OCI-LY7 (cell line): ENCODE results near the gene CDC42BPA. TPM values are rescaled to one million over a fixed set of nuclear protein-coding genes. Genes with fewer than 3 reads are reported as not detected.

Experiments used
- BruUV-seq: library from RNA; stranded (reverse); fragments of 400-500 nt; replicated peaks from 2 replicates; lab custom pipeline; 2021; lab: Mats Ljungman, UMichigan
- CTCF ChIA-PET: fragments of 300-600 bp; sonication (Branson Sonifier 250); formaldehyde crosslinking; loops from one replicate; lab custom pipeline; 2022; ENCODE audit warnings: antibody characterized with exemption; ENCODE audit not compliant: unreplicated experiment; lab: Charles Lee
- POLR2A ChIA-PET: fragments of 300-600 bp; sonication (Branson Sonifier 250); formaldehyde crosslinking; loops from one replicate; lab custom pipeline; 2022; ENCODE audit warnings: antibody characterized with exemption; lab: Charles Lee
- DNase-seq: peaks from one replicate; pipeline ENCODE4 v3.0.0-alpha.2; 2015; ENCODE audit warnings: low spot score
- H2AFZ ChIP-seq: fragments of 200-600 bp; sonication (generic), shearing (Covaris generic); 2 replicates; pipeline ENCODE4 v1.6.1; 2014; ENCODE audit warnings: mild to moderate bottlenecking, antibody characterized with exemption, low read length, moderate library complexity
- H3K27ac ChIP-seq: fragments of 200-600 bp; sonication (generic); 2 replicates; pipeline ENCODE4 v1.5.1; 2014; ENCODE audit warnings: mixed run types, low read depth, mild to moderate bottlenecking, moderate library complexity, low read length, inconsistent platforms; ENCODE audit not compliant: poor library complexity, severe bottlenecking
- H3K36me3 ChIP-seq: fragments of 200-600 bp; sonication (generic); 2 replicates; pipeline ENCODE4 v1.6.1; 2014; ENCODE audit warnings: mild to moderate bottlenecking, antibody characterized with exemption, low read length, moderate library complexity, mixed read lengths; ENCODE audit not compliant: insufficient read depth
- H3K4me1 ChIP-seq: fragments of 200-600 bp; sonication (generic); 2 replicates; pipeline ENCODE4 v1.5.1; 2014; ENCODE audit warnings: mild to moderate bottlenecking, low read length; ENCODE audit not compliant: insufficient read depth, poor library complexity, severe bottlenecking
- H3K4me2 ChIP-seq: fragments of 200-600 bp; sonication (generic); 2 replicates; pipeline ENCODE4 v1.6.1; 2014; ENCODE audit warnings: mild to moderate bottlenecking, low read length
- H3K4me3 ChIP-seq: fragments of 200-600 bp; sonication (generic); 2 replicates; pipeline ENCODE4 v1.5.1; 2014; ENCODE audit warnings: mild to moderate bottlenecking, low read depth, low read length; ENCODE audit not compliant: poor library complexity, severe bottlenecking
- H3K79me2 ChIP-seq: fragments of 200-600 bp; sonication (generic); 2 replicates; pipeline ENCODE4 v1.6.1; 2016; ENCODE audit warnings: low read depth, mild to moderate bottlenecking, low read length, moderate library complexity, mixed read lengths; ENCODE audit not compliant: insufficient read depth
- H3K9me2 ChIP-seq: fragments of 200-600 bp; sonication (generic); 2 replicates; pipeline ENCODE4 v1.6.1; 2016; ENCODE audit warnings: mild to moderate bottlenecking, low read length, mixed read lengths; ENCODE audit not compliant: insufficient read depth
- H3K9me3 ChIP-seq: fragments of 200-600 bp; sonication (generic); 2 replicates; pipeline ENCODE4 v1.6.1; 2014; ENCODE audit warnings: mild to moderate bottlenecking, mixed run types, low read length, mixed read lengths
- H4K20me1 ChIP-seq: fragments of 200-600 bp; sonication (generic); 2 replicates; pipeline ENCODE4 v1.6.1; 2014; ENCODE audit warnings: mild to moderate bottlenecking, antibody characterized with exemption, low read length, moderate library complexity, mixed read lengths; ENCODE audit not compliant: insufficient read depth
- EZH2phosphoT487 ChIP-seq: fragments of 200-600 bp; sonication (generic); IDR thresholded peaks from 2 replicates; pipeline ENCODE4 v1.6.1; 2018; ENCODE audit warnings: low read depth, borderline replicate concordance, mild to moderate bottlenecking, mixed run types, antibody characterized with exemption, low read length, moderate library complexity, mixed read lengths
- intact Hi-C: fragments of 100-400 bp; cut with micrococcal nuclease; formaldehyde crosslinking; loops from one replicate; pipeline ENCODE4 v1.10.0; 2022; ENCODE audit not compliant: unreplicated experiment
- total RNA-seq, 2 experiments: library from RNA; depleted of rRNA in 1 of 2; stranded (reverse); fragments of >200 nt in 1 of 2; shearing (Covaris generic) in 1 of 2; gene quantifications; 2 replicates each; pipeline ENCODE4 v1.2.3, GENCODE V29; 2014 to 2022
- TF ChIP-seq, protein P1 (sequence below): fragments of 200-600 bp; sonication (generic); conservative IDR thresholded peaks from 2 replicates; pipeline ENCODE4 v1.5.1; 2014; ENCODE audit warnings: mild to moderate bottlenecking, antibody characterized with exemption, low read length, moderate library complexity, mixed read lengths

Gene CDC42BPA
- total RNA-seq, 2 experiments from 2014 or later = not detected

DNA sequence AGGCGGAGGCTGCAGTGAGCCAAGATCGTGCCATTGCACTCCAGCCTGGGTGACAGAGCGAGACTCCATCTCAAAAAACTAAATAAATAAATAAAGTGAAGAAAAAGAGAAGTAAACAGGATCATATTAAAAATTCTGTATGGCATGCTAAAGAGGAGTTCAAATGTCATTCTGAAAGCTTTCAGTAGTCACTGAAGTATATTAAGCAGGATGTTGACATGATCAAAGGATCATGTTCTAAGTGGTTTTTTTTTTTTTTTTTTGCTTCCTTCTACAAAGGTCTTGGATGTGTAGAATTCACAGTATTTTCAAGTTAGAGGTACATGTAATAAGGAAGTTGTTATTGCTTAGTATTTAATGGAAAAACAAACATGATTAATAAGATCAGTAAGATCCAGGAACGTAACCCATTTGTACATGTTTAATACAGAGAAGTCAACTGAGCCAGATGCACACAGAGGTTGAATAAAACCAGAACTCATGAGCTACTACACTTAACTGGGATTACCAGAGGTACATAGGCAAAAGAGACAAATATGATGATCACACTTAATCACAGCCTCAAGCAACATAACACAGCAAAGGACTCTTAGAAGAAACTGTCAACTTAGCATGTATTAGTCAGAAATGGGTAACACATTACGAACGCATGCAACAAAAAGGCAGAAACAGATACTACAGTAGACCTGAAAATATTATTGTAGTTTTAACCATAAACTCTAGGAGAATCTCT lies 12.2 kb downstream of the CDC42BPA start:
- H3K4me1 ChIP-seq = no peaks in the 10 kb centered on the region
- BruUV-seq = no TSS peak
- no peaks in the 10 kb centered on the region for H4K20me1 ChIP-seq
- no peak overlapping the region for H3K27ac ChIP-seq
- H3K79me2 ChIP-seq = no peaks in the 10 kb centered on the region
- no peaks in the 10 kb centered on the region for H3K9me3 ChIP-seq
- H3K9me2 ChIP-seq = no peaks in the 10 kb centered on the region
- no peaks in the 10 kb centered on the region for H3K36me3 ChIP-seq
- DNase-seq = no peak
- CTCF ChIA-PET = no interaction called here
- intact Hi-C loops = no loop called here
- H3K4me2 ChIP-seq = no peak overlapping the region
- POLR2A ChIA-PET = no interaction called here
- H3K4me3 ChIP-seq = no peak overlapping the region
- no peak overlapping the region for H2AFZ ChIP-seq
- TF ChIP-seq, protein P1, sequence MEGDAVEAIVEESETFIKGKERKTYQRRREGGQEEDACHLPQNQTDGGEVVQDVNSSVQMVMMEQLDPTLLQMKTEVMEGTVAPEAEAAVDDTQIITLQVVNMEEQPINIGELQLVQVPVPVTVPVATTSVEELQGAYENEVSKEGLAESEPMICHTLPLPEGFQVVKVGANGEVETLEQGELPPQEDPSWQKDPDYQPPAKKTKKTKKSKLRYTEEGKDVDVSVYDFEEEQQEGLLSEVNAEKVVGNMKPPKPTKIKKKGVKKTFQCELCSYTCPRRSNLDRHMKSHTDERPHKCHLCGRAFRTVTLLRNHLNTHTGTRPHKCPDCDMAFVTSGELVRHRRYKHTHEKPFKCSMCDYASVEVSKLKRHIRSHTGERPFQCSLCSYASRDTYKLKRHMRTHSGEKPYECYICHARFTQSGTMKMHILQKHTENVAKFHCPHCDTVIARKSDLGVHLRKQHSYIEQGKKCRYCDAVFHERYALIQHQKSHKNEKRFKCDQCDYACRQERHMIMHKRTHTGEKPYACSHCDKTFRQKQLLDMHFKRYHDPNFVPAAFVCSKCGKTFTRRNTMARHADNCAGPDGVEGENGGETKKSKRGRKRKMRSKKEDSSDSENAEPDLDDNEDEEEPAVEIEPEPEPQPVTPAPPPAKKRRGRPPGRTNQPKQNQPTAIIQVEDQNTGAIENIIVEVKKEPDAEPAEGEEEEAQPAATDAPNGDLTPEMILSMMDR = no peak
- no peak for TF ChIP-seq EZH2phosphoT487

DNA sequence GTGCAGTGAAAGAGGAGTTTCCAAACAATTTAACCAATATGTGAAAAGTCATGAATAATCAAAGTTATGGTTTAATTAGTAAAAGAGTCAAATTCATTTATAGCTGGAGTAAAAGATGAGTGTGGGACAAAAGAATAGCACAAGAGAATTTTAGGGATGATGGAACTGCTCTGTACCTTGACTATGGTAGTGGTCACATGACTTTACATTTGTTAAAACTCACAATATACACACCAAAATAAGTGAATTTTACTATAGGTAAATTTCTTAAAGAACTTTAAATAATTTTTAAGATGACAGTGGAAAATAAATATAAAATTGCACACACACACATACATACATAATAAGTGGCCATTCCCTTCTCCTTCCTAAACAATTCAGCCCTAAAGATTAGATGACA lies 13.6 kb downstream of the CDC42BPA start:
- Histone ChIP-seq H3K9me2 (no peaks in the 10 kb centered on the region), H2AFZ (no peak overlapping the region), H3K27ac (no peak overlapping the region), H3K4me2 (no peak overlapping the region), H3K36me3 (no peaks in the 10 kb centered on the region), H4K20me1 (no peaks in the 10 kb centered on the region), H3K79me2 (no peaks in the 10 kb centered on the region), H3K4me1 (no peaks in the 10 kb centered on the region), H3K9me3 (no peaks in the 10 kb centered on the region), H3K4me3 (no peak overlapping the region)
- TF ChIP-seq, protein P1 = no peak
- no peak for TF ChIP-seq EZH2phosphoT487
- POLR2A ChIA-PET = no interaction called here
- CTCF ChIA-PET = no interaction called here
- intact Hi-C loops = no loop called here
- DNase-seq = no peak
- BruUV-seq = no TSS peak

DNA sequence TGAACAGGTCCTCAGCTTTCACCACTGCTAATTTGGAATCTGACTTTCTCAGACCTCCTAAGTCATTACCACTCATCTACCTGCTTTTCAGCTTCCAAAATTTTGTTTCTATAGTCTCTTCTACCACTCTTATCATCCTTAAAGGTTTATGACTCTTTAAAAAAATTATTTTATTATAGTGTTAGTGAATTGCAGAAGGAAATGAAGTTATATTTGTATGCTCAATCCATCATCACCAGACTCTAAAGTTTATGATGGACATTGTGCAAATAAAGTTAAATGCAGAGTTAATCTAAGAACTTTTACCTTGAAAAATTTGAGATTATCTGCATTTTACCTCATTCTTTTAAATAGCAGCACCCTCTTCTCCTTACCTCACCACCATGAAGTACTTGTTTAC lies 14.6 kb downstream of the CDC42BPA start:
- Histone ChIP-seq H3K9me2 (no peaks in the 10 kb centered on the region), H4K20me1 (no peaks in the 10 kb centered on the region), H3K27ac (no peak overlapping the region), H3K4me3 (no peak overlapping the region), H3K79me2 (no peaks in the 10 kb centered on the region), H3K36me3 (no peaks in the 10 kb centered on the region), H2AFZ (no peak overlapping the region), H3K9me3 (no peaks in the 10 kb centered on the region), H3K4me1 (no peaks in the 10 kb centered on the region), H3K4me2 (no peak overlapping the region)
- BruUV-seq = no TSS peak
- ChIA-PET CTCF (no interaction called here), POLR2A (no interaction called here)
- no peak for TF ChIP-seq EZH2phosphoT487
- TF ChIP-seq, protein P1 = no peak
- DNase-seq = no peak
- intact Hi-C loops = no loop called here
